HuH-7.5 (cell line): ENCODE data around the gene KBTBD12.

ENCODE experiments used
- DNase-seq: peaks from one replicate; pipeline ENCODE4 v3.0.0; 2011; ENCODE audit warnings: low spot score

Gene KBTBD12

GRCh38 chr3:127953091-127954035 lies 38.3 kb downstream of the KBTBD12 start:
- DNase-seq, result no peak

- no peak for DNase-seq
These were observed 39.6 kb downstream of the KBTBD12 start for GRCh38 chr3:127954640-127955039.

GRCh38 chr3:127955728-127956127 lies 40.7 kb downstream of the KBTBD12 start:
- DNase-seq, result no peak

GRCh38 chr3:127959041-127959440 lies 44.0 kb downstream of the KBTBD12 start:
- DNase-seq, result no peak

- DNase-seq, result peak; percentile 49
These were observed 44.8 kb downstream of the KBTBD12 start for GRCh38 chr3:127959873-127960272.

GRCh38 chr3:127960421-127960965 lies 45.5 kb downstream of the KBTBD12 start:
- DNase-seq, result no peak

- no peak for DNase-seq
These were observed 46.1 kb downstream of the KBTBD12 start for GRCh38 chr3:127961124-127961523.

- DNase-seq, result peak; percentile 35
These were observed 46.9 kb downstream of the KBTBD12 start for GRCh38 chr3:127961963-127962362.

- no peak for DNase-seq
These were observed 47.9 kb downstream of the KBTBD12 start for GRCh38 chr3:127962937-127963336.

- no peak for DNase-seq
These were observed 49.0 kb downstream of the KBTBD12 start for GRCh38 chr3:127964053-127964452.

- no peak for DNase-seq
These were observed 49.8 kb downstream of the KBTBD12 start for GRCh38 chr3:127964816-127965215.

GRCh38 chr3:127967316-127967715 lies 52.3 kb downstream of the KBTBD12 start:
- no peak for DNase-seq

GRCh38 chr3:127970966-127971592 lies 56.0 kb downstream of the KBTBD12 start:
- DNase-seq, result peak; percentile 37

GRCh38 chr3:127974226-127974625 lies 59.2 kb downstream of the KBTBD12 start:
- DNase-seq, result no peak

GRCh38 chr3:127975153-127976029 lies 60.4 kb downstream of the KBTBD12 start:
- DNase-seq, result no peak

GRCh38 chr3:127978636-127979035 lies 63.6 kb downstream of the KBTBD12 start:
- DNase-seq, result no peak

GRCh38 chr3:127979473-127979872 lies 64.4 kb downstream of the KBTBD12 start:
- no peak for DNase-seq

- DNase-seq, result no peak
These were observed 66.1 kb downstream of the KBTBD12 start for GRCh38 chr3:127981097-127981496.

- no peak for DNase-seq
These were observed 67.1 kb downstream of the KBTBD12 start for GRCh38 chr3:127982155-127982554.

GRCh38 chr3:127984241-127984975 lies 69.4 kb downstream of the KBTBD12 start:
- DNase-seq, result no peak

- no peak for DNase-seq
These were observed 70.2 kb downstream of the KBTBD12 start for GRCh38 chr3:127985216-127985615.
